ENCODE data around the gene TMEM47.

DNA sequence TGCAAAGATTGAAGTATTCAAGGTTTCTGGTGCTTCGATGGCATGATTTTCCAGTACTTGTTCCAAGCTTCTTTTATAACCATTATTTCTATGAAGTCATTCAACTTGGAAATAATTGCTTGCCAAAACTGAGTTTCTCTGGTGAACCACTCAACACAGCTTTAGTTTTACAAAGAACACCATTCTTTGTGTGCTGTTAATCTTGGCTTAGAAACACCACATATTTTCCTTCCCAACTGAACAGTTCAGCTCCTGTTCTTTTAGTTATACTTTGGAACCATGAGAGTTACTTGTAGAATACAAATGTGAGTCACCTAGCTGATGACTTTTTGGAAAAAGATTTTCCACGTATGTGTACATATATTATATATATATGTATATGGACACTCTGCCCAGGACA is 32.7 kb downstream of the TMEM47 start:
- TF ChIP-seq, protein P1, sequence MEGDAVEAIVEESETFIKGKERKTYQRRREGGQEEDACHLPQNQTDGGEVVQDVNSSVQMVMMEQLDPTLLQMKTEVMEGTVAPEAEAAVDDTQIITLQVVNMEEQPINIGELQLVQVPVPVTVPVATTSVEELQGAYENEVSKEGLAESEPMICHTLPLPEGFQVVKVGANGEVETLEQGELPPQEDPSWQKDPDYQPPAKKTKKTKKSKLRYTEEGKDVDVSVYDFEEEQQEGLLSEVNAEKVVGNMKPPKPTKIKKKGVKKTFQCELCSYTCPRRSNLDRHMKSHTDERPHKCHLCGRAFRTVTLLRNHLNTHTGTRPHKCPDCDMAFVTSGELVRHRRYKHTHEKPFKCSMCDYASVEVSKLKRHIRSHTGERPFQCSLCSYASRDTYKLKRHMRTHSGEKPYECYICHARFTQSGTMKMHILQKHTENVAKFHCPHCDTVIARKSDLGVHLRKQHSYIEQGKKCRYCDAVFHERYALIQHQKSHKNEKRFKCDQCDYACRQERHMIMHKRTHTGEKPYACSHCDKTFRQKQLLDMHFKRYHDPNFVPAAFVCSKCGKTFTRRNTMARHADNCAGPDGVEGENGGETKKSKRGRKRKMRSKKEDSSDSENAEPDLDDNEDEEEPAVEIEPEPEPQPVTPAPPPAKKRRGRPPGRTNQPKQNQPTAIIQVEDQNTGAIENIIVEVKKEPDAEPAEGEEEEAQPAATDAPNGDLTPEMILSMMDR (conservative IDR thresholded peaks at IDR 0.05; ENCODE audit: low read length): no peak
- no peak for TF ChIP-seq EZH2phosphoT487 (IDR thresholded peaks at IDR 0.05; ENCODE audit: borderline replicate concordance, low read depth, low read length)

Data from OCI-LY7 (cell line).